Trophoblast cell (in vitro differentiated cells and primary cell): ENCODE measurements around the gene TNFRSF8.

ENCODE experiments used
- DNase-seq, 2 donors: peaks; one replicate each; pipeline ENCODE4 v3.0.0-alpha.2; 2016
- H2AFZ ChIP-seq: 2 replicates; pipeline ENCODE4 v1.6.1; 2013; ENCODE audit warnings: low read length, moderate library complexity, mild to moderate bottlenecking; ENCODE audit not compliant: insufficient read depth, poor library complexity
- H2AK5ac ChIP-seq: 2 replicates; pipeline ENCODE4 v1.6.1; 2013; ENCODE audit warnings: mild to moderate bottlenecking, low read length
- H2BK120ac ChIP-seq: 2 replicates; pipeline ENCODE4 v1.6.1; 2013; ENCODE audit warnings: low read length, mild to moderate bottlenecking, moderate library complexity; ENCODE audit not compliant: insufficient read depth, poor library complexity
- H2BK12ac ChIP-seq: 2 replicates; pipeline ENCODE4 v1.6.1; 2013; ENCODE audit warnings: mild to moderate bottlenecking, low read length, moderate library complexity
- H2BK5ac ChIP-seq: 2 replicates; pipeline ENCODE4 v1.6.1; 2013; ENCODE audit warnings: low read length, low read depth, moderate library complexity, mild to moderate bottlenecking; ENCODE audit not compliant: poor library complexity
- H3K14ac ChIP-seq: 2 replicates; pipeline ENCODE4 v1.6.1; 2013; ENCODE audit warnings: mild to moderate bottlenecking, low read length
- H3K18ac ChIP-seq: 2 replicates; pipeline ENCODE4 v1.6.1; 2013; ENCODE audit warnings: mild to moderate bottlenecking, low read length
- H3K23ac ChIP-seq: 2 replicates; pipeline ENCODE4 v1.6.1; 2013; ENCODE audit warnings: low read length
- H3K27ac ChIP-seq: 2 replicates; pipeline ENCODE4 v1.5.1; 2013; ENCODE audit warnings: low read depth, mild to moderate bottlenecking, inconsistent platforms, low read length, moderate library complexity
- H3K27me3 ChIP-seq: 2 replicates; pipeline ENCODE4 v1.6.1; 2013; ENCODE audit warnings: inconsistent platforms, mild to moderate bottlenecking, low read length, moderate library complexity; ENCODE audit not compliant: insufficient read depth
- H3K36me3 ChIP-seq, 2 experiments: 1 replicate in 1 of 2; 2 replicates in 1 of 2; pipeline ENCODE4 v1.6.1; 2013; ENCODE audit warnings: low read length in 2 of 2, mild to moderate bottlenecking in 2 of 2, moderate library complexity in 1 of 2; ENCODE audit not compliant: insufficient read depth in 2 of 2, control insufficient read depth in 1 of 2
- H3K4ac ChIP-seq: 2 replicates; pipeline ENCODE4 v1.6.1; 2013; ENCODE audit warnings: low read depth, mild to moderate bottlenecking, low read length, moderate library complexity
- H3K4me1 ChIP-seq, 2 experiments: 1 replicate in 1 of 2; 2 replicates in 1 of 2; pipeline ENCODE4 v1.6.1; 2013; ENCODE audit warnings: low read length in 2 of 2, mild to moderate bottlenecking in 2 of 2, moderate library complexity in 1 of 2; ENCODE audit not compliant: insufficient read depth in 2 of 2, control insufficient read depth in 1 of 2
- H3K4me2 ChIP-seq: 2 replicates; pipeline ENCODE4 v1.6.1; 2013; ENCODE audit warnings: inconsistent platforms, mild to moderate bottlenecking, low read length, moderate library complexity
- H3K4me3 ChIP-seq: 2 replicates; pipeline ENCODE4 v1.5.1; 2013; ENCODE audit warnings: mild to moderate bottlenecking, low read depth, low read length, inconsistent platforms
- H3K79me1 ChIP-seq: one replicate; pipeline ENCODE4 v1.6.1; 2013; ENCODE audit warnings: low read length
- H3K79me2 ChIP-seq: 2 replicates; pipeline ENCODE4 v1.6.1; 2013; ENCODE audit warnings: low read length, mild to moderate bottlenecking; ENCODE audit not compliant: control insufficient read depth, insufficient read depth, poor library complexity
- H3K9ac ChIP-seq: 2 replicates; pipeline ENCODE4 v1.6.1; 2013; ENCODE audit warnings: mild to moderate bottlenecking, low read length
- H3K9me3 ChIP-seq: 2 replicates; pipeline ENCODE4 v1.6.1; 2013; ENCODE audit warnings: low read depth, mild to moderate bottlenecking, control low read depth, inconsistent platforms, low read length; ENCODE audit not compliant: insufficient read depth
- H4K12ac ChIP-seq: 2 replicates; pipeline ENCODE4 v1.6.1; 2013; ENCODE audit warnings: low read depth, mild to moderate bottlenecking, low read length, moderate library complexity
- H4K8ac ChIP-seq: 2 replicates; pipeline ENCODE4 v1.6.1; 2013; ENCODE audit warnings: low read depth, mild to moderate bottlenecking, low read length, moderate library complexity
- H4K91ac ChIP-seq: one replicate; pipeline ENCODE4 v1.6.1; 2013; ENCODE audit warnings: low read depth, mild to moderate bottlenecking, low read length, moderate library complexity
- WGBS: extraction: QIAGEN DNeasy Blood & Tissue Kit; methylation state at CpG from one replicate; pipeline ENCODE4 v1.1.7; 2013; ENCODE audit warnings: missing lambda C conversion rate; ENCODE audit not compliant: insufficient read length, insufficient coverage; ENCODE audit errors: extremely low coverage; 5-methylcytosine and 5-hydroxymethylcytosine counted together

TNFRSF8 gene

GRCh38 chr1:12088607-12089006 is 25.5 kb downstream of the TNFRSF8 start:
- Histone ChIP-seq H3K4me3 (no peak overlapping the region), H3K79me2 (no peaks in the 10 kb centered on the region), H2AFZ (no peak overlapping the region), H3K23ac (no peak overlapping the region), H3K14ac (no peak overlapping the region), H3K9me3 (peaks cover 2% of the 10 kb centered on the region), H3K79me1 (no peaks in the 10 kb centered on the region), H3K4me2 (no peak overlapping the region), H4K12ac (no peak overlapping the region), H3K18ac (no peak overlapping the region), H3K36me3 (no peaks in the 10 kb centered on the region), H4K8ac (no peak overlapping the region), H4K91ac (no peak overlapping the region), H2BK120ac (no peak overlapping the region), H3K4me1 (no peaks in the 10 kb centered on the region), H2BK5ac (no peak overlapping the region), H2AK5ac (no peak overlapping the region), H3K27me3 (no peaks in the 10 kb centered on the region), H2BK12ac (no peak overlapping the region), H3K27ac (no peak overlapping the region), H3K4ac (no peak overlapping the region), H3K9ac (no peak overlapping the region)
- no CpG with 5 or more reads among the region's 6 CpGs for WGBS
- DNase-seq = no peak

GRCh38 chr1:12090326-12090725 is 27.2 kb downstream of the TNFRSF8 start:
- WGBS = 100% methylated on average over 1 of the region's 3 CpGs
- Histone ChIP-seq H3K18ac (no peak overlapping the region), H4K12ac (no peak overlapping the region)

GRCh38 chr1:12091191-12091590 is 28.1 kb downstream of the TNFRSF8 start:
- no CpG with 5 or more reads among the region's 1 CpG for WGBS
- Histone ChIP-seq H3K4ac (no peak overlapping the region), H4K8ac (no peak overlapping the region), H3K9ac (no peak overlapping the region), H3K36me3 (no peaks in the 10 kb centered on the region), H2AK5ac (no peak overlapping the region), H3K27ac (no peak overlapping the region), H3K4me1 (no peaks in the 10 kb centered on the region), H3K27me3 (no peaks in the 10 kb centered on the region), H3K79me1 (no peaks in the 10 kb centered on the region), H2BK120ac (no peak overlapping the region), H2BK5ac (no peak overlapping the region), H3K79me2 (no peaks in the 10 kb centered on the region), H2AFZ (no peak overlapping the region), H3K4me3 (no peak overlapping the region), H3K23ac (no peak overlapping the region), H3K14ac (no peak overlapping the region), H2BK12ac (no peak overlapping the region), H3K4me2 (no peak overlapping the region), H3K18ac (no peak overlapping the region), H4K12ac (no peak overlapping the region), H4K91ac (no peak overlapping the region), H3K9me3 (peaks cover 2% of the 10 kb centered on the region)
- DNase-seq = no peak

More at GRCh38 chr1:12090326-12090725, 27.2 kb downstream of the TNFRSF8 start:
- no peaks in the 10 kb centered on the region for H3K79me2 ChIP-seq
- no peak overlapping the region for H3K14ac ChIP-seq
- no peaks in the 10 kb centered on the region for H3K79me1 ChIP-seq
- no peak overlapping the region for H4K8ac ChIP-seq
- H4K91ac ChIP-seq = no peak overlapping the region
- no peak overlapping the region for H3K4me2 ChIP-seq
- no peaks in the 10 kb centered on the region for H3K27me3 ChIP-seq
- no peak overlapping the region for H3K27ac ChIP-seq
- H3K4ac ChIP-seq = no peak overlapping the region
- H3K9me3 ChIP-seq = peaks cover 2% of the 10 kb centered on the region
- no peaks in the 10 kb centered on the region for H3K36me3 ChIP-seq
- no peak overlapping the region for H3K9ac ChIP-seq
- H3K4me1 ChIP-seq = no peaks in the 10 kb centered on the region
- H2AFZ ChIP-seq = no peak overlapping the region
- no peak overlapping the region for H2BK12ac ChIP-seq
- H2BK5ac ChIP-seq = no peak overlapping the region
- H2AK5ac ChIP-seq = no peak overlapping the region
- DNase-seq = no peak
- no peak overlapping the region for H3K23ac ChIP-seq
- no peak overlapping the region for H2BK120ac ChIP-seq
- H3K4me3 ChIP-seq = no peak overlapping the region

GRCh38 chr1:12094180-12094579 is 31.1 kb downstream of the TNFRSF8 start:
- no peaks in the 10 kb centered on the region for H3K4me1 ChIP-seq
- H3K79me1 ChIP-seq = no peaks in the 10 kb centered on the region
- no peaks in the 10 kb centered on the region for H3K27me3 ChIP-seq
- no peak overlapping the region for H3K4me2 ChIP-seq
- no peak overlapping the region for H4K12ac ChIP-seq
- no peaks in the 10 kb centered on the region for H3K79me2 ChIP-seq
- H3K27ac ChIP-seq = no peak overlapping the region
- H2BK12ac ChIP-seq = no peak overlapping the region
- no peak overlapping the region for H4K91ac ChIP-seq
- no peak overlapping the region for H4K8ac ChIP-seq
- H2BK120ac ChIP-seq = no peak overlapping the region
- no peak overlapping the region for H3K14ac ChIP-seq
- no peak overlapping the region for H2BK5ac ChIP-seq
- WGBS = no CpG with 5 or more reads among the region's 3 CpGs
- H3K18ac ChIP-seq = no peak overlapping the region
- no peak overlapping the region for H2AFZ ChIP-seq
- no peak overlapping the region for H3K4me3 ChIP-seq
- H2AK5ac ChIP-seq = no peak overlapping the region
- DNase-seq = no peak
- H3K4ac ChIP-seq = no peak overlapping the region
- peaks cover 2% of the 10 kb centered on the region for H3K9me3 ChIP-seq
- no peak overlapping the region for H3K9ac ChIP-seq
- H3K23ac ChIP-seq = no peak overlapping the region
- no peaks in the 10 kb centered on the region for H3K36me3 ChIP-seq
